CD4-positive, alpha-beta T cell treated with Interleukin-4 for 4 hours (primary cell): ENCODE results near the gene WIPF3.

Experiments
- DNase-seq: peaks from one replicate; pipeline ENCODE4 v3.0.0-alpha.2; 2020

WIPF3 gene, protein sequence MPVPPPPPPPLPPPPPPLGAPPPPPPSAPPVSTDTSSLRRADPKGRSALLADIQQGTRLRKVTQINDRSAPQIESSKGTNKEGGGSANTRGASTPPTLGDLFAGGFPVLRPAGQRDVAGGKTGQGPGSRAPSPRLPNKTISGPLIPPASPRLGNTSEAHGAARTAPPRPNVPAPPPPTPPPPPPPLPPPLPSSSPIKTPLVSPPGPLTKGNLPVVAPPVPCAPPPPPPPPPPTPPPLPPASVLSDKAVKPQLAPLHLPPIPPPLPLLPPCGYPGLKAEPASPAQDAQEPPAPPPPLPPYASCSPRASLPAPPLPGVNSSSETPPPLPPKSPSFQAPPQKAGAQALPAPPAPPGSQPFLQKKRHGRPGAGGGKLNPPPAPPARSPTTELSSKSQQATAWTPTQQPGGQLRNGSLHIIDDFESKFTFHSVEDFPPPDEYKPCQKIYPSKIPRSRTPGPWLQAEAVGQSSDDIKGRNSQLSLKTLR

GRCh38 chr7:29806208-29806994 is at the start of gene WIPF3:
Gene WIPF3, plus strand, starts transcription at chr7:29806508. Its CDS starts 28,217 bp downstream, at chr7:29834725.
- DNase-seq: no peak

- DNase-seq: no peak
These were observed 43.0 kb upstream of the WIPF3 start for GRCh38 chr7:29763266-29763665.

- DNase-seq: no peak
These were observed 42.1 kb upstream of the WIPF3 start for GRCh38 chr7:29764227-29764626.

- no peak for DNase-seq
These were observed 40.8 kb upstream of the WIPF3 start for GRCh38 chr7:29765490-29765889.

- no peak for DNase-seq
These were observed 35.9 kb upstream of the WIPF3 start for GRCh38 chr7:29770371-29770770.

DNA sequence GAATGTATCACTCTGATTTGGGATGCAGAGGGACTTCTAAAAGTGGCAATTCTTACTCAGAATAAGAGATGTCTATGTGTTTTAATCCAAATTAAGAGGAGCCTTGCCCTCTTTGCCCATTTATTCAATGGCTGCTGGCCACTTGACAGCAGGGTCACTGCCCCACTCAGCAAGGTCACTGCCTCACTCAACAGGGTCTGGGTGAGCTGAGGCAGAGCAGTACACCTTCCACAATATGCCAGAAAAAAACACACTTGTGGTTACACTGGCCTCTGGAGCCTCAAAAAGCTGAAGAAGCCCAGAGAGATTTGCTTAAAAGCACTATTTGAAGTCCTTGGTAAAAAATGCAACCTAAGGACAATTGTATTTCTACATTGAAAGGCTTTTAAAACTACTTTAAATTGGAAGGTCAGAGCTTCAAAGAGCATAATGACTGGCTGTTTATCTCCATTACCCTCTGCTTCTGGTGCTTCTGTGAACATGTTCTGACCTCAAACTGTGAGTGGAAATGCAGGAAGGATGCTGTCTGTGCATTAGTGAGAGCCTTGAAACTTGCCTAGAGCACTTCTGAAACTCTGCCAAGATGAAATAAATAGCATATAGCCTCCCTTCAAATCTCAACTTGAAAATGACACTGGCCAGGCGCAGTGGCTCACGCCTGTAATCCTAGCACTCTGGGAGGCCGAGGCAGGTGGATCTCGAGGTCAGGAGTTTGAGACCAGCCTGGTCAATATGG is 35.1 kb upstream of the WIPF3 start:
- no peak for DNase-seq

GRCh38 chr7:29779017-29779416 is 27.3 kb upstream of the WIPF3 start:
- DNase-seq: no peak

- DNase-seq: no peak
These were observed 26.0 kb upstream of the WIPF3 start for GRCh38 chr7:29780346-29780745.

DNA sequence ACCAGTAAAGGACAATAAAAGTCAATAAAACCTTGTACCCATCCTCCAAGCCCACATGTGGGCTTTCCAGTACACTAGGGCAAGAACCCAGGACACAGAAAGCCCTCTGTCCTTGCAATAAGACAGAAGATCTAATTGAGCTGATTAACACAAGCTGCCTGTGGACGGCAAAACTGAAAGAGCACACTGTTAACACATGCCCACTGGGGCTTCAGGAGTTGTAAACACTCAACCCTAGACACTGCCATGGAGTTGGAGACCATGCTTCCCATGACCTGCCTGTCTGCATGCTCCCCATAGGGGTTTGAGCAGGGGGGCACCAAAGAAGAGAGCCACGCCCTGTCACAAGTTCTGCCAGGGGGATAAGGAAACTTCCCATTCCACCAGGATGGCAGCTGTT is 22.6 kb upstream of the WIPF3 start:
- no peak for DNase-seq

DNA sequence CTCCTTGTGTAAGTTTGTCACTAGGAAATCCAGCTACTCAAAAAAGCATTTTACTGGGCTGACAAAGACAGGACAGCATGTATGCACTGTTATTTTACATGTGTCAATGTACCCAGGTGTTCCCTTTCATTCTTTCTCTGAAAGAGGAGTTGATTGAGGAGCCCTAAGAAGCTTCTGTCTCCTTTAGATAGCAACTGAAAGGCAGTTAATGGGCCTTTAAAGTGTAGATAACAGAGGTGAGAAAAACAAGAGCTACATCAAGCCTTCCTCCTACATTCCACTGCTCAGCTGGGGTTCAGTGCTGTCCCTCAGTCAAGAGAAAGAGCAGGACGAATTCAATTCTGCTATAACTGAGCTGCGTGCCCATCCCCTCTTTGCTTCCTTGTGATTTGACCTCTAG is 12.8 kb upstream of the WIPF3 start:
- DNase-seq: no peak

- DNase-seq: no peak
These were observed 11.2 kb upstream of the WIPF3 start for GRCh38 chr7:29794959-29795629.

GRCh38 chr7:29795696-29796580 is 10.4 kb upstream of the WIPF3 start:
- no peak for DNase-seq

DNA sequence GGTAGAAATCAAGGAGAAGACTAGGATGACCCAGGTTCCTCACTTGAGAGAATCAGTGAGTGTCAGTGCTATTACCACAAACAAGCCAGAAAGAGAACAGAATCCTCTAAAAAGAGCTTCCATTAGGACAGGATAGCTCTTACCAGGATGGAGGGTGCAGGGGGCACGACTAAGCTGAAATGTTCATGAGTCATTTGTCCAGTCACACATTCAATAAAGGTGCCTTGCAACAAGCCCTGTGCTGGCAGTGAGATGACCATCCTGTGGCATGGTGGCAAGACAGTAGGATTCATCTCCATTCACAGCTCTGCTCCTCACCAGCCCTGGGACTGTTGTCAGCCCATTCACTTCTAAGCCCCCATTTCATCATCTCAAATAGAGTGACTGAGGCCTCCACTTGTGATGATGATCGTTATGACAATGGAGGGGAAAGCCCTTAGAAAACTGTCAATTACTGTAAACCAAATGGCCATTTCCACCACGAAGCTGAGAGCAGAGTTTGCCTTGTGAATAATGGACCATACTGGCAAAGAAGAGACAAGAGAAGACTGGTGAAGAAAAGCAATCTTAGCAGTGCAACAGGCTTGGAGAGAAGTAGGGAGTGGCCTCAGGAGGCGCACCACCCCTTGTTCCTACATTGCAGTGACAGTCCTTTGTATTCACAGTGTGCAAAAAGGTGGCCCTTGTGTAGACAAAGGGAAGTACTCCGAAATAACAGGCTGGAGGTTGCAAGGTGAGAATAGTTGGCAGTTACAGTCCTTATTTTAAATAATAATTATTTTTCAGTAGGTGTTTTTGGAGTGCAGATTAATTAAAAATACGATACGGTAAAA is 9.0 kb upstream of the WIPF3 start:
- no peak for DNase-seq

- DNase-seq: no peak
These were observed 7.9 kb upstream of the WIPF3 start for GRCh38 chr7:29798422-29798821.

DNA sequence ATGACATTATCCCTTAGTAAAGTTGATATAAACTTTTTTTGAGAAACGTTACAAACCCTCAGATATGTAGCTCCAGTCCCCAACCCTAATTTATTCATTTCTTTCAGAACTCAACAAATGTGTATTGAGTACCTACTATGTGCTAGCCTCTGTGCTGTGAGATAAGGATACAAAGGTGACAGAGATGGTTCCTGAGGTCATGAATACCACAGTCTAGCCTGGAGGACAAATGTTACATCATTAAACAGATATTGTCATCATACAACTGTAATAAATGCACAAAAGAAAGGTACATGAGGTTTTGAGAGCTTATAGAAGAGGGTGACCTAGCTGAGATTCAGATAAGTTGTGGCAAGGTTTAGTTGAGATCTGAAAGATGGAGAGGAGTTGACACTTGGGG is 4.4 kb upstream of the WIPF3 start:
- no peak for DNase-seq

DNA sequence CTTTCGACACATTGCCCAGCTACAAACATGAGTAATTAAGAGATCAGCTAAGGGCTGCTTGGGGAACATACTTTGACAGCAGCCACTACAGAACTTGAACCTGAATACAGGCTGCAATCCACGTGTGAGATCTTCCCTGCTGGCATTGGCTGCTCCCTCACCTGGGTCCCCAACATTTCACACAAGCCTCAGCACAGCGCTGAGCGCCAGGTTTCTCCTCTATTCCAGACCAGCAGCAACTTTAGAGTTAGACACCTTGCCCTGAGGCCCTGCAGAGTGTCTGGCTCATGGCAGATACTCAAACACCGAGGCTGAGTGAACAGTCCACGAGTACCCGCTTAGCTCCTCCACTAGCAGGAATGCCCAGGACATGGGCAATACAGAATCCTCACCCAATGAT is 1.3 kb upstream of the WIPF3 start:
- no peak for DNase-seq

DNA sequence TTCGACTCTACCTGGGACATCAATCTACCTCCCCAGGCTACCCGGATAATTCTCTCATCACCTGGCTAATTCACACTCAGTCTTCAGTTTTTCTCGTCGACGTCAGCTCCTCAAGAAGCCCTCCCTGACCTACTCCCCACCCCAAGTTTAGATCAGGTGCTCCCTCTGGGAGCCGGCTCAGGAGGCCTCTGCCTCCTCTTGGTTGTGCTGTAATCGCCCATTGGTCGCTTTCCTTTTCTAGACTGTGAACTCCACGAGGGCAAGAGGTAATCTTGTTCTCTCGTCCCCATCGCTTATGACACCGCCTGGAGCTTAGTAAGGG is 461 bp upstream of the WIPF3 start:
- DNase-seq: no peak

- DNase-seq: no peak
These were observed 910 bp downstream of the WIPF3 start for GRCh38 chr7:29806995-29807841.

DNA sequence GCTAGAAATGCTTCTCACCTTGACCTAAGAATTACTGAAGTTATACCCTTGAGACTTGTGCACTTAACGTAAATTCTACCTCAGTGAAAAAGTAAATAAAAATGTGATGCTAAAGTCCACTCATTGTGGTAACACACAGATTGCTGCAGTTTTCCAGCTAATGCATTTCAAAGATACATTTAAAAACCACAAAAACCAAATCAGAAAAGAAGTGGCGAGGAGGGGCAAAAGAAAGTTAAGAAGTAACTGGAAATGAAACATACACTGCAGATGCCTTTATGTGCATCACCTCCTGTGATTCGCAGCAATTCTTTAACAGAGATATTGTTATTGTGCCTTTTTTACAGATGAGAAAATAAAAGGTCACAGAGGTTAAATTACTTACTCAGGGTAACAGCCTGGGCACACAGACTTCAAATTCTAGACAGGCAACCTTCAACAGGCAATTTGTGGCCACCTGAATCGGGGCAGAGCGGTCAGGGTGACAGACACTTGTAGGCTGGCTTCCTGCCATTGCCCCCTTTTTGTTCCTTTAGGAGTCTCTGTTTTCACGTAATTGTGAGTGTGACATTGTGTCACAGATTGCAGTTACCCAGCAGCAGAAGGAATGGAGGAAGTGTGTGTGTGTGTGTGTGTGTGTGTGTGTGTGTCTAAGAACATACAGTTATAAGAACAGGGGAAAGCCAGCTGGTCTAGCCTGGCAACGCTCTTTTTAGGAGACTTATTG is 1.9 kb downstream of the WIPF3 start:
- DNase-seq: no peak
